GM18519 (cell line): ENCODE measurements around the gene KCNH2.
"Not testable (repeated sequence)": the region's sequence is repeated elsewhere in the genome, so short reads cannot be mapped to it uniquely, and the experiment has no call there.

Experiments used
- ATAC-seq: cut with Tn5 transposase; IDR thresholded peaks from one replicate; pipeline ENCODE4 v1.9.1; 2021; ENCODE audit warnings: mild to moderate bottlenecking, moderate library complexity; ENCODE audit not compliant: unreplicated experiment, low FRiP score

The KCNH2 gene, protein sequence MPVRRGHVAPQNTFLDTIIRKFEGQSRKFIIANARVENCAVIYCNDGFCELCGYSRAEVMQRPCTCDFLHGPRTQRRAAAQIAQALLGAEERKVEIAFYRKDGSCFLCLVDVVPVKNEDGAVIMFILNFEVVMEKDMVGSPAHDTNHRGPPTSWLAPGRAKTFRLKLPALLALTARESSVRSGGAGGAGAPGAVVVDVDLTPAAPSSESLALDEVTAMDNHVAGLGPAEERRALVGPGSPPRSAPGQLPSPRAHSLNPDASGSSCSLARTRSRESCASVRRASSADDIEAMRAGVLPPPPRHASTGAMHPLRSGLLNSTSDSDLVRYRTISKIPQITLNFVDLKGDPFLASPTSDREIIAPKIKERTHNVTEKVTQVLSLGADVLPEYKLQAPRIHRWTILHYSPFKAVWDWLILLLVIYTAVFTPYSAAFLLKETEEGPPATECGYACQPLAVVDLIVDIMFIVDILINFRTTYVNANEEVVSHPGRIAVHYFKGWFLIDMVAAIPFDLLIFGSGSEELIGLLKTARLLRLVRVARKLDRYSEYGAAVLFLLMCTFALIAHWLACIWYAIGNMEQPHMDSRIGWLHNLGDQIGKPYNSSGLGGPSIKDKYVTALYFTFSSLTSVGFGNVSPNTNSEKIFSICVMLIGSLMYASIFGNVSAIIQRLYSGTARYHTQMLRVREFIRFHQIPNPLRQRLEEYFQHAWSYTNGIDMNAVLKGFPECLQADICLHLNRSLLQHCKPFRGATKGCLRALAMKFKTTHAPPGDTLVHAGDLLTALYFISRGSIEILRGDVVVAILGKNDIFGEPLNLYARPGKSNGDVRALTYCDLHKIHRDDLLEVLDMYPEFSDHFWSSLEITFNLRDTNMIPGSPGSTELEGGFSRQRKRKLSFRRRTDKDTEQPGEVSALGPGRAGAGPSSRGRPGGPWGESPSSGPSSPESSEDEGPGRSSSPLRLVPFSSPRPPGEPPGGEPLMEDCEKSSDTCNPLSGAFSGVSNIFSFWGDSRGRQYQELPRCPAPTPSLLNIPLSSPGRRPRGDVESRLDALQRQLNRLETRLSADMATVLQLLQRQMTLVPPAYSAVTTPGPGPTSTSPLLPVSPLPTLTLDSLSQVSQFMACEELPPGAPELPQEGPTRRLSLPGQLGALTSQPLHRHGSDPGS

DNA sequence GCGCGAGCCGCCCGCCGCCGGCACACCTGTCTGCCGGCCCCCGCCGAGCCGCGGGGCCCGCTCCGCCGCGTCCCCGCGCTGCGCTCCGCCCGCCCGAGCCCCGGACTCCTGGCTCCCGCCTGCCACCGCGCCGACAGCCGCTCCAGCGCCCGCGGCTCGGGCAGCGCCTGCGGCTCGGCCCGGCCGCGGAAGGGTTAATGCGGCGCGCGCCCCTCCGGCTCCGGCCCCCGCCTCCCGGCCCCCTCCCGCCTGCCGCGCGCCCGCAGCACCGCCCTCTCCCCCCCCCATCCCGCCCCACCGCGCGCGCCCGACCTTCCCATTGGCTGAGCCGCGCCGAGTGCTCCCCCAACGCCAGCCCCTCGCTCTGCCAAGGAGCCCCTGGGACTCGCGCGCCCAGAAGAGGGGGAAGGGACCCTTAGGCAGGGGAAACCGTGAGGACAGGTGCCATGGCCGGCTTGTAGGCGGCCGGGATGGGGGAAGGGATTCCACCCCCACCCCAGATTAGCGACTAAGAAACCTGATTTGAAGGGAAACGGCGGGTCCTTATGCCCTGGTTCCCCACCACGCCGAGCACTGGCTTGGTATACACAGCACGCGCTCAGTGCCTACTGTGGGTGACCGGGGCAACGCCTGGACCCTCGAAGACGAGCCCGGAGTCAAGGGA lies at the start of gene KCNH2:
TSS of gene KCNH2 (minus strand) at position 196 of the 664 bp plus-strand sequence. CDS start 408 bp downstream, outside the sequence.
- ATAC-seq, result no peak

DNA sequence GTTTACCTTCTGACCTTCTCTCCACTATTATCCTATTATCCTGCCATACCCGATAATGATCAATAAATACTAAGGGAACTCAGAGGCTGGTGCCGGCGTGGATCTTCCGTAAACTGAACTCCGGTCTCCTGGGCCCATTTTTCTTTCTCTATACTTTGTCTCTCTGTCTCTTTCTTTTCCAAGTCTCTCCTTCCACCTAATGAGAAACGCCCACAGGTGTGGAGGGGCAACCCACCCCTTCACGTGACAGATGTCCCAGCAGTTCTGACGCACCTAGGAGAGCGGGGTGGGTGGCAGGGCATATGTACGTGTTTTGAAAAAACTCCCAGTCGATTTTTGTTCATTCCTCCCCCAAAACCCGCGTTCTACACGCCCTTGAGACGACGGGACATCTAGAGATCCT lies 49.6 kb upstream of the KCNH2 start:
- ATAC-seq, result not testable (repeated sequence)

DNA sequence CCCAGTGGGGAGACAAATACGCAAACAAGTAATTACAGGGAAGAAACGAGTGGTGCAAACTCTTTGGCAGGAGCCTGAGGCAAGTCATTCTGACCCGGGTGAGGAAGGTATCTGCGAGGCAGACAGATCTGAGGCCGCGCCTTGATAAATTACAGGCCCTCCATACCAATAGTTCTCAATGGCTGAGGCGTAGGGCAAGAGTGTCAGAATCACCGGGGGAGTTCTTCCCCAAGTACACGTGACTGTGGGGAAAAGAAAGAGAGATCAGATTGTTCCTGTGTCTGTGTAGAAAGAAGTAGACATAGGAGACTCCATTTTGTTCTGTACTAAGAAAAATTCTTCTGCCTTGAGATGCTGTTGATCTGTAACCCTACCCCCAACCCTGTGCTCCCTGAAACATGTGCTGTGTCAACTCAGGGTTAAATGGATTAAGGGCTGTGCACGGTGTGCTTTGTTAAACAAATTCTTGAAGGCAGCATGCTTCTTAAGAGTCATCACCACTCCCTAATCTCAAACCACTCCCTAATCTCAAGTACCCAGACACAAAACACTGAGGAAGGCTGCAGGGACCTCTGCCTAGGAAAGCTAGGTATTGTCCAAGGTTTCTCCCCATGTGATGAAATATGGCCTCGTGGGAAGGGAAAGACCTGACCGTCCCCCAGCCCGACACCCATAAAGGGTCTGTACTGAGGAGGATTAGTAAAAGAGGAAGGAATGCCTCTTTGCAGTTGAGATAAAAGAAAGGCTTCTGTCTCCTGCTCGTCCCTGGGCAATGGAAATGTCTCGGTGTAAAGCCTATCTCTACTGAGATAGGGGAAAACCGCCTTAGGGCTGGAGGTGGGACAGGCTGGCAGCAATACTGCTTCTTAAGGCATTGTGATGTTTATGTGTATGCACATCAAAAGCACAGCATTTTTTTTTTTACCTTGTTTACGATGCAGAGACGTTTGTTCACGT lies 48.9 kb upstream of the KCNH2 start:
- not testable (repeated sequence) for ATAC-seq

DNA sequence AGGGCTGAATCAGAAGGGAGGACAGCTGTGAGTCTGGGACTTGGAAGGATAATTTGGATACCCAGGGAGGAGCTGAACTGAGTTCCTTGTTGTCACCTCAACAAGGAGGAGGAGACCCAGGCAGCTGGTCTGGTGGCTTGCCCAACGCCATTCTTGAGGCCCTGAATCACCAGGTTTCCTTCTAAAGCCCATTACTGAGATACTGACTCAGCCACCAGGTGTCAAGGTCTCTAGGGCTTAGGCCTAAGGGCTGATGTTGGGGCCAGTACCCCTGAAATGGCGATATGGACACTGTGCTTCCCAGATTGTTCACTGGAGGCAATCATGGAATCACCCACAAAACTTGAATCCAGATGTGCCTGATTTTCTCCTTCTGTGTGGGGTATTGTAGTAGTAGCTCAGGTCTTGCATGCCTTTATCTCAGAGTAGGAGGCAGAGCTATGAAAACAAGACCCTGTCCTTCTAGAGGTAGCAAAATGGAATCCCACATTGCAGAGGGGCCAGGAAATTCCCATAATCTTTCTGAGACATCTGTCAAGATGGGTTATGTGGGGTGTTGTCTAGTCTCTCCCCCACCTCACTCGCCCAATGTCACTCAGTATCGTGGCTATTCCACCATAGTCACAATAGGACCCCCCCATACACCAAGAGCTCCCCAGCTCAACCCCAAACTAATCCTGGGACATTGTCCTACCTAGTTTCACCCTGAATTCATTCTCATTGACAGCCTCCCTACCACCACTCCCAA lies 48.0 kb upstream of the KCNH2 start:
- ATAC-seq, result no peak

DNA sequence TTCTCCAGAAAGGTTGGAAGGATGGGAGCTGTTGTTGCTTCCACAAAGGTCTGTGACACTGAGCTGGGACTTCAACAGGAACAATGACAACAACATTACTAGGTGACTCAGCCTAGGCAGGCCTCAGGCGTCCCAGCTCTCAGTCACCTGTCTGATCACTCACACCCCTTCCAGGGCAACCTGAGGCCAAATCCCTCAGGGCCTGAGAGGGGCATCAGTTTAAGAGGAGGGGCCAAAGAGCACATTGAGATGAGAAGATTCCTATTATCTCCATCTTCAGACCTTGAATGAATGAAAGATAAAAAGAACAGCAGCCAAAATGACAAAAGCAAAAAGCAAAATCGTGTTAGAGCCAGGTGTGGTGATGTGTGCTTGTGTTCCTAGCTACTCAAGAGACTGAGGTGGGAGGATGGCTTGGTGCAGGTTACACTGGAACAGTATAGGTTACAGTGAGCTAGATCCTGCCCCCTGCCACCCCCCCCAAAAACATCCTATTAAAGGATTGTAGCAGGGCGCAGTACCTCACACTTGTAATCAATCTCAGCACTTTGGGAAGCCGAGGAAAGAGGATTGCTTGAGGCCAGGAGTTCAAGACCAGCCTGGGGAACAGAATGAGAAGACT lies 46.4 kb upstream of the KCNH2 start, which contains the start of gene ATG9B:
TSS of gene ATG9B (minus strand) at position 60 of the 622 bp plus-strand sequence. CDS start 71 bp downstream, outside the sequence.
- no peak for ATAC-seq

DNA sequence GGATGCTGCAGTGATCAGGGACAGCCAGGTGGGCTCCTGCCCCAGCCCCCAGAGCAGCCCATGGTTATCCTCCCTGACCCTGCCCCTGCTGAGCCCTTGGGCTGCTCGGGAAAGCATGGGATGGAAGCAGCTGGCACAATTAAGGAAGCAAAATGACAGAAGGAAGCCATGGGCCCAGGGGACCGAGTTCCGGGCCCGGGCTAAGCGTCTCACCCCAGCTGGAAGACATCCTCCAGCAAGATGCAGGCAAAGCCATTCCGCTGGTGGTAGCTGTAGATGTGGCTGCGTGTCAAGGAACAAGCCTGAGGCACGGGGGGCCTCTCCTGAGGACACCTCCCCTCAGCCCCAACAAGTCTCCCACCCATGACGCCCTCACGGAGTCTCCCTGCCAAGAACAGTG lies 45.1 kb upstream of the KCNH2 start:
- ATAC-seq, result no peak

DNA sequence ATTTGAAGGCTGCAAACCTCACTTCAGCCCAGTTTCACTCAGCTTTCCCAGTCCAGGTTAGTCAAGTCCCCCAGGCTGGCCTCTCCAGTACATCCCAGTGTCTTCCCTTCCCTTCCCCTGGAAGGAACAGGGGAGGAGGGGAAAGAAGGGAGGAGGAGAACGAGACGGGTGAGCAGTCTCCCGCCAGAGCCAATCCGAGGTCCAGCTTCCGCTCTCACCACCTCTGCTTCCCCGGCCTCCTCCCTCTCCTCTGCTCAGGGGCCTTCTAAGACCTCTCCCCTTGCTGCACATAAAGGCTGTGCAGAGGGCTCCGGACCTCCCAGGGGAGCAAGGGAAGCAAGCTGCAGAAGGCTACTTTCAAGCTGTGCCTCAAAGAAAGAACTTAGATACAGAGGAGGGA lies 42.1 kb upstream of the KCNH2 start:
- ATAC-seq, result no peak

DNA sequence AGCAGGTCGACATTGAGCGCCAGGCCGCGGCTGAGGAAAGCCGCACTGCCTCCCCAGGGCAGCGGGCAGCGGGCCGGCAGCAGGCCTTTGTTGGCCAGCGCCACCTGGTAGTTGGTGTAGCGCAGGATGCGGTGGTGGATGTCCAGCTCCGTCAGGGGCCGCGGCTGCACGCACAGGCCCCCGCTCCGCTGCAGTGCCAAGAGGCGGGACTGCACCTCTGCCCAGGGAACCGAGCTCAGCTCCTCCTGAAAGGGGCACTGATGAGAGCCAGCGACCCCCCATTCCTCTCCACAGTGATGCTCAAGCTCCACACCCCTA lies 41.0 kb upstream of the KCNH2 start:
- no peak for ATAC-seq

DNA sequence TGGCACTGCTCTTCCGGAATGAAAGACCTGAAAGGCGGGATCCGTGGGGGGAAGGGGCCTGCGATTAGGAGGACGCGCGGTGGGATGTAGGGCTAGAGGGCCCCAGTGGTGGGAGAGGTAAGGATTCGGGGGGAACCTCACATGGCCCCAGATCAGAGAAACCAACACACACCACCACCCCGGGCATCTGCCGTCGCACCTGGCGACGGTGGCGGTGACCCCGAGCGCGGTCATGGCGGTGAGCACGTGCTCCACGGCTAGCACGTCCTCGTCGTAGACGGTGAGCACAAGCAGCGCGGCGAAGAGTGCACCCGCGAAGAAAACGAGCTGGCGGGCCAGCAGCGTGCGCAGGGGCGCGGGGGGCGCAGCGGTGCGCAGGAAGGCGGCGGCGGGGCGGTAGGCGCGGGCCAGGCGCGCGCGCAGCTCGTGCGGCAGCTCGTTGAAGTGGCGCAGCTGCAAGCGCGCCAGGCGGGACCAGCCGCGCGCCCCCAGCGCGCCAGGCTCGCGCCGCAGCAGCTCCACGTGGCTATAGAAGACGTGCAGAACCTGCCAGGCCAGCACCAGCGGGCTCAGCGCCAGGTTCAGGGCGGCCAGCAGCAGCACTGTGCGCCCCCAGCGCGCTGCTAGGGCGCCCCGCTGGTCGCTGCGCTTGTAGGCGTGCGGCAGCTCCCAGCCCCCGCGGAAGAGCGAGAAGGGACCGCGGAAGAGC lies 40.5 kb upstream of the KCNH2 start:
- no peak for ATAC-seq

DNA sequence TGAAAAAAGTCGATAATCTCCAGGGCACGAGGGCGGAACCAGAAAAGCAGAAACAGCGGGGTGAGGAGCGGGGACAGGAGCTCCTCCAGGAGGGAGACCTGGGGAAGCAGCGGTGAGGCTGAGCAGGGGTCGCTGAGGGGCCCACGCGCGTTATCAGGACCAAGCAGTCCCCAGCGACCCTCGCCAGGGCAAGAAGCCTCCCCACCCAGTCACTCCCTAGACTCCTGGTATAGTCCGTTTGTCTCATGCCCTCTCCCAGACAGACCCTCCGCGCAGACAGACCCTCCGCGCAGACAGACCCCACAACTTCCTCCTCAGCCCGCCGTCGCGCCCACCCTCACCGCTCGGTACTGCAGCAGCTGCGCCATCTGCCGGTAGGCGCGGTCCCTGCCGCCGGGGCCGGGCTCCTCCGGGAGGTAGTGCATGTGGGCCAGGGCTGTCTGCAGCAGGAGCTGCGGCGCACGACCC lies 39.9 kb upstream of the KCNH2 start:
- ATAC-seq, result no peak

DNA sequence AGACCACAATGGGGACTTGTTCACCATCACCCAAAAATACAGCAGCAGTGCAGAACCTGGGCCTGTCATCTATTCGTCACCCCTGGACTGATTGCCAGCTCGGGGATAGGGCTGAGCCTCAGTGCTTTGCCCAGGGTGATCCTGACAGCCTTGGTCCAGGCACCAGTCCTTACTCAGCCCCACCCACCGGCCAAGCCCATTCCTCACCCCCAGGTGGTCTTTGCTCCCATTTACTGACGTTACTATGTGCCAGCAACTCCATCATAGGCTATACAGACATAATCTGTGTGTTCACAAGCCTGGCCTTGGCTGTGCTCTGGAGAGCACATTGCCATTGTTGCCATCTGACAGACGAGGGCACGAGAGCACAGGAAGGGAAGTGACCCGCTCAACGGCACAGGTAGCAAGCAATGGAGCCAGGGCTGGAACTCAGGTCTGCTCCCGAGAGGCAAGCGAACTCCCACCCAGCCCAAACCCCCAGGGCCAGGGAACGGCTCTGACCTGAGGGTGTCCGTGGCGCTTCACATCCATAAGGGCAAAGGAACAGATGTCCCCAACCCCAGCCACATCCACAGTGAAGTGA lies 39.3 kb upstream of the KCNH2 start:
- ATAC-seq, result no peak

DNA sequence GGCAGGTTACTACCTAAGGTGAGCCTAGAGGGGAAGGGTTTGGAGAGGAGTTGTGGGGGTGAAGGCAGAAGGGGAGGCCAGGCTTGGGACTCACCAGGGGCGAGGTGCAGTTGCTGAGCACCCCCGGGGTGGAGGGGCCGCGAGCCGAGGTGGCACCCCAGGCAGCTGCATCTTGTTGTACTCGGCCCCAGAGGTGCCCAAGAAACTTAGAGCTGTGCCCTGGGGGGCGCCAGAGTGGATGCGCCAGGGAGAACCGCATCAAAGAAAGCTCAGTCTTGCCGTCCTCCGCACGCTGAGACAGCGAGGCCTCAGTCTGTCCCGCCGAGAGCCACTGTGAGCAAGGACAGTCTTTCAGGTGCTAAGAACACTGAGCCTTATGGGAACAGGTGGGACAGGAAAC lies 38.8 kb upstream of the KCNH2 start:
- ATAC-seq, result no peak

DNA sequence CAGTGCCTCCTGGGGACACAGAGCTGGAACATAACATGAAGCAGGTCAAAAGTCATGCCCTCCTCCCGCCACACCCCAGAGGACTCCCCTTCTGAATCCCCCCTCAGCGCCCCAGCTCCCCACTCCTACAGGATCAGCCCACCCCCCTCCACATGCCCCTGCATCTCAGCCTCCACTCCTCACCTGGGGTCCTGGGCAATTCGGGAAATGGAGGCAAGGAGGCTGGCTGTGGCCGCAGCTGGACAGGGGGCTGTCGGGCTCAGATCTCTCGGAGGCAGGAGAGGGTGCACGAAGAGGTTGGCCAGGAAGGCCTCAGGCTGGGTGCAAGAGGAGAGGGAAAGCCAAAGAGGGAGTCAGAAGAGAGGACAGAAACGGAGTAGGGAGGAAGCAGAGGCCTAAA lies 38.4 kb upstream of the KCNH2 start:
- no peak for ATAC-seq

DNA sequence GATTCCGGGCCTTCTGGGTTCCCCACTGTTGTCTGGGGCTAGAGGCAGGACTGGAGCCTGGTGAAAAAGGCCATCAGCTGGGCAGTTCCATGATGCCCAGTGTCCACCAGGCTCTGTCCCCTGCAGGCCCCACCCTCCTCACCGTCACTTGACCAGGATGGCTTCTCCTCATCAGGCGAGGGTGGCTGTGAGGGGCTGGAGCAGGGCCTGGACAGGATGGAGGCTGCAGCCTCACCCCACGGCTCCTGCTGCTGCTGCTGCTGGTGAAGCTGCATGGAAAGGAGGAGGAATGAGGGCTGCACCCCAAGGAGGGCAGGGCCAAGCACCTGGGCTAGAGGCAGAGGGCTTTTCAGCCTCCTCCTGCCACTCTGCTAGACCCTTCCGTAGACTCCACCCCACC lies 37.8 kb upstream of the KCNH2 start:
- ATAC-seq, result no peak

DNA sequence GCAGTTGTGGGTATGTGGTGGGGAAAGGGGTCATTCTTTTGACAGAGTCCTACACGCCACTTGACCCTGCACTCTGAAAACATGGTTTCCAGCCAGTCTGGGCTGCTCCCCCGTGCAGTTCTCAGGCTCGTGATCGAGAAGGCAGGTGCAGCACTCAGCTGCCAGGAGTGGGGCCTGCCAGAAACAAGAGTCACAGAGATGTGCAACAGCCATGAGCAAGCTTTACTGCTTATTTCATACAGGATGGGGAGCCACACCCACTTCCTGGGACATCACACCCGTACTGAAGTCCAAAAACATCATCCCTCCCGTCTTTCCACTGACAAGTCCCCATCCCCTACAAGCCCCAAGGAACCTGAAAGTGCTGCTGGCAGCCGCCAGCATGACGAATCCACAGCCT lies 36.8 kb upstream of the KCNH2 start:
- ATAC-seq, result no peak

DNA sequence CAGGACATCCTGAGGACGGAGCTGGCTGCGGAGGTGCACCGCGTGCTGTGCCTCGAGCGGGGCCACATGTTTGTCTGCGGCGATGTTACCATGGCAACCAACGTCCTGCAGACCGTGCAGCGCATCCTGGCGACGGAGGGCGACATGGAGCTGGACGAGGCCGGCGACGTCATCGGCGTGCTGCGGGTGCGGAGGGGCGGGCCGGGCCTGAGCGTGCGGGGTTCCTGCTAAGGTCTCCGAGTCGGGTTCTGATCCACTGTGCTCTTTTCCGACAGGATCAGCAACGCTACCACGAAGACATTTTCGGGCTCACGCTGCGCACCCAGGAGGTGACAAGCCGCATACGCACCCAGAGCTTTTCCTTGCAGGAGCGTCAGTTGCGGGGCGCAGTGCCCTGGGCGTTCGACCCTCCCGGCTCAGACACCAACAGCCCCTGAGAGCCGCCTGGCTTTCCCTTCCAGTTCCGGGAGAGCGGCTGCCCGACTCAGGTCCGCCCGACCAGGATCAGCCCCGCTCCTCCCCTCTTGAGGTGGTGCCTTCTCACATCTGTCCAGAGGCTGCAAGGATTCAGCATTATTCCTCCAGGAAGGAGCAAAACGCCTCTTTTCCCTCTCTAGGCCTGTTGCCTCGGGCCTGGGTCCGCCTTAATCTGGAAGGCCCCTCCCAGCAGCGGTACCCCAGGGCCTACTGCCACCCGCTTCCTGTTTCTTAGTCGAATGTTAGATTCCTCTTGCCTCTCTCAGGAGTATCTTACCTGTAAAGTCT lies 35.8 kb upstream of the KCNH2 start:
- ATAC-seq, result no peak

DNA sequence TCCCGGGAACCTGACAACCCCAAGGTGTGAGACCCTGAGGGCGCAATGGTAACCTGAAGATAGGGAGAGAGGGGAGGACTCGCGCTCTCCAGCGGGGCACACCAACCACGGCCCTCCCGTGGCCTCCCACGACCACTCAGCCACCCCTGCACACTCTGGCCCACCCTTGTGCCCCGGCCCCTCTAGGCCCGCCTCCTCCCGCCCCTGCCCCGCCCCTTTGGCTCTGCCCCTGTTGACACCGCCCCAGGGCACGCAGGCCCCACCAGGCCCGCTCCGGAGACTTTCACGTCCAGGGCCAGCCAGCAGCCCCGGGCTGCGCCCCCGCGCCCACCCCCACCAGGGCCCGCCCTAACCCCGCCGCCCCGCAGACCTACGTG lies 35.2 kb upstream of the KCNH2 start:
- no peak for ATAC-seq
